Renal cortical epithelial cell (primary cell): ENCODE results near the gene RASSF3. TPM values are rescaled to one million over a fixed set of nuclear protein-coding genes. Genes with fewer than 3 reads are reported as not detected.
A peak's percentile ranks its signal among the peaks of the same experiment; 100 is the strongest.
"Not testable (repeated sequence)": the region's sequence is repeated elsewhere in the genome, so short reads cannot be mapped to it uniquely, and the experiment has no call there.

Experiments used
- DNase-seq: peaks from one replicate; pipeline ENCODE4 v3.0.0-alpha.2; 2011; ENCODE audit warnings: low read depth
- total RNA-seq: library from RNA; depleted of rRNA; stranded (reverse); fragments of >200 nt; gene quantifications from 2 replicates; pipeline ENCODE4 v1.2.3, GENCODE V29; 2014

RASSF3 gene
- total RNA-seq, 1 donor from 2014 or later = 16.0 TPM

- DNase-seq = no peak
Observed at GRCh38 chr12:64595863-64596793, 14.2 kb upstream of the RASSF3 start.

DNA sequence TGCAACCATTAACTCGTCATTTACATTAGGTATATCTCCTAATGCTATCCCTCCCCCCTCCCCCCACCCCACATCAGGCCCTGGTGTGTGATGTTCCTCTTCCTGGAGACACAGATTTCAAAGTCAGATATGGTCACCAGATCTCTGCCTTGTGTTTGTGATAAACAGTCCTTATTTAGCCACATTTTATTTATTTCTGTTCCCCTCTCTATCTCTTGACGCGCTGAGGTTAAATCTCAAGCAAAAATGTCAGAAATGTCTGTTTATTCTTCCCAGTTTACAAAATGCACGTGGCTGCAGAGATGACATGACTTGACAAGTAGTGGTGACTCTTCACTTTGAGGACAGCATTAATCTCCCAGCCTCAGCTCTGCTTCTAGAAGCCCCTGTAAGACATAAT, 11.5 kb upstream of the RASSF3 start:
- DNase-seq = no peak

- no peak for DNase-seq
Observed at GRCh38 chr12:64600164-64600561, 10.1 kb upstream of the RASSF3 start.

- no peak for DNase-seq
Observed at GRCh38 chr12:64603183-64603841, 7.0 kb upstream of the RASSF3 start.

GRCh38 chr12:64608901-64609535, 1.3 kb upstream of the RASSF3 start:
- DNase-seq = peak; percentile 71

DNA sequence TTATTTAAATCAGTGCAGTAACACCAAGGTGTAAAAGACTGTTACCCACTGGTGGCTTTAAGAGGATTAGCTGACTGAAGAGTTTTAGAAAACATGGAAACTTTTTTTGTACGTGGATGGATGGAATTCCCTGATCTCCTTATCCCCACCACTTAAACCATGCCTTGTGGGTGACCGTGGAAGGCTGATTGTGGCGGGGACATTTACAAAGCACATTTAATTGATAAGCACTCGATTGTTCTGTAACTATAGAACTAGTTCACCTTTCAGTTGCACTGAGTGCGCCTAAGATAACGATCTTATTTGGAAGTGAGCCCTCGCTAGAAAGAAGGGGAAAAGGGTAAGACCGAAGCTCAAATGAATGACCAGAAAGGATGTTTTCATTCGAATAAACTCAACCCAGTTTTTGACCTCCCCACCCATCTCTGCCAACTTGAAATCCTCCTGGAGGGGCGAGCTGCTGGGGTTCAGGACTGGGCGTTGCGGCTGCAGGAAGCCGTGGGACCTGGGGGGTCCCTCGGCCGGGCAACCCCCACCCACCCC, 688 bp upstream of the RASSF3 start:
- peak; percentile 49 for DNase-seq

GRCh38 chr12:64610660-64611340, 505 bp downstream of the RASSF3 start:
- DNase-seq = no peak

- no peak for DNase-seq
Observed at GRCh38 chr12:64611341-64612284, 1.3 kb downstream of the RASSF3 start.

DNA sequence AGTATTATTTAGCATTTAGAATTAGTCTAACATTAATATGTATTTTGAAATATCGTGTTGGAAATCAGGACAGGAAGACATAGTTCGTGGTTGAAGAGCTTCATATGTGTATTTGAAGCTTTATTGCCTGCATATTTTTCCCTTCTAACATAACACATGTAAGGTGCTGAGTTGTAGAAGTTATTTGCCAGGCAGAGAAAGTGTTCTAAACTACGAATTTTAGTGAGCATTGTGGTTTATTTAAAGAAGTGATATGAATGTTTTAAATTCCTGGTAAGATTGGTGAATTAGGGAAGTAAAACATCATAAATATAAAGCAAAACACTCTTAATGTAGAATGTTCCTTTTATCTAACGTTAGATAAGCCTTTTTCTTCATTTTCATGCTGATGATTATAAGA, 2.5 kb downstream of the RASSF3 start:
- no peak for DNase-seq

GRCh38 chr12:64613775-64614398, 3.6 kb downstream of the RASSF3 start:
- DNase-seq = not testable (repeated sequence)

DNA sequence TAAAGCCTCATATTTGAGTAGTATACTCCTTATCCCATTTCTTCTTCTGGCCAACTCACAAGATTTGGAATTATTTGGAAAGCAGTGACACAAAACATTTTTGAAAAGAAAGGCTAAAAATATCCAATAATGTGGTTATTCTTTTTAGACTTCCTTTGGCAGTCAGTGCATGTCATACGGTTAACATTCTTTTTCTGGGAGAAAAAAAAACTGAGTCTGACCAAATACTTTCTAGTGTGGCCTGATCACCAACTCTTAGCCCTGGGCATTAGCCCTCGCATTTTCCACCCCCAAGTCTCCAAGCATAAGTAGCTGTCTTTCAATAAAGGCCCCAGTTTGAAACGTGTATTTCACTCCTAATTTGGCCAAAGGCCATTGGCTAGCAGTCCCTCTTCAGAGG, 5.9 kb downstream of the RASSF3 start:
- no peak for DNase-seq

DNA sequence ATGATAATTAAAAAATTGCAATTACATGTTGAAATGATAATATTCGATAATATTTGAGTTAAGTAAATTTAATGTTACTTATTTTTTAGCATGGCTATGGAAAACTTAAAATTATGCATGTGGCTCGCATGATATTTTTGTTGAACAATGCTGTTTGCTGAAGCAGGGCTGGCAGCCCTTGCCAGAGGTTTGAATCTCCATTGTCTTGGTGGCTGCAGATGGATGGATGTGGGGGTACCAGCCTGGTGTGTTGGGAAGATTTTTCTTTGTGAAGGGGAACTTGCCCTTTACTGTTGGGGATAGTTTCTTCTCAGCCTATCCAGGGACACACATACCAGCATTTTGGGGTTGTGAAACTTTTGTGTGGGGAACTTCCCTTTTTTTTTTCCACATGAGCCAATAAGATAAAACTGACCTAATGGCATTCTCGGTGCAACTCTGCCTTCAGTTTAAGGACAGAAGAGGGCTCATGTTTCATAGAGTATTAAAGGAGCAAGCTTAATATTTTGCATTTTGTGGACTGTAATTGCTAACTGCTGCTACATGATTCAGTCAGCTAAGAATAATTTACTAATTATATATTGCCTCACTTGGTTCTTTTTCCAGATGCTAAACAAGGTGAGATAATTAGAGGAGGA, 8.8 kb downstream of the RASSF3 start:
- peak; percentile 43 for DNase-seq

DNA sequence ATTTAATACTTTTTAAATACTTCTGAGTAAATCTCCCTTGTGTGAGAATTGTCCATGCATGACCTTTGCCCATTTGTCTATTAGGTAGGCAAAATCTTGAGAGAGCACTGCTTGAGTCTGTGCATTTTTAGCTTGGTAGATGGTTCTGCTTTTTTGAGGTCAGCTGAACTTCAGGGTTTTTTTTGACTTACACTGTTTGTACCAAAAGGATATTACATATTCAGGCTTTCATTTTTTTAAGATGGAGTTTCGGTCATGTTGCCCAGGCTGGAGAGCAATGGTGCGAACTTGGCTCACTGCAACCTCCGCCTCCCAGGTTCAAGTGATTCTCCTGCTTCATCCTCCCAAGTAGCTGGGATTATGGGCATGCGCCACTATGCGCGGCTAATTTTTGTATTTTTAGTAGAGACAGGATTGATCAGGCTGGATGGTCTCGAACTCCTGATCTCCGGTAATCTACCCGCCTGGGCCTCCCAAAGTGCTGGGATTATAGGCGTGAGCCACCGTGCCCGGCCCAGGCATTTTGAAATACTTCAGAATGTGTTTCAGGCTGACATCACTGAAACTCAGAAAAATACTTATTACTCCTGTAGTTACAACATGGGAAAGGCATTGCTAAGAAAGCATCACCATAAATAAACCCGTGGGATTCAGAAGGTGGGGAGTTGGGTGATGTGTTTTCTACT, 11.1 kb downstream of the RASSF3 start:
- no peak for DNase-seq

DNA sequence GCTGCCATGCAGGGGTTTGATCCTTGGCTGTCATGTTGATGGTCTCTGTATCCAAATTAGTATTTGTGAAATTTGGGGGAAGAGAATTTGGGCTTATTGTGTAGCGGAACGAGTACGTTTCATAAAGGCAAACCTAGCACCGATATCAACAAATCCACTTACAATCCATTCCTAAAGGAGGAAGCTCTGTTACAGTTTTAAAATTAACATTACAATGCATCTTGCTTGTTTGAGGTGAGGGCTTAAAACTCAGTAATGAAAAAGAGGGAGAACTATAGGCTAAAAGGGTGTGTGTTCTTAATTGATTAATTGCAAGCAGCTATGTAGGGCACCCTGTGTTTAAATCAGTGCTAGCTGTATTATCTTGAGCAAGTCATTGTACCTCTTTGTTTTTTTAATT, 13.7 kb downstream of the RASSF3 start:
- DNase-seq = no peak

DNA sequence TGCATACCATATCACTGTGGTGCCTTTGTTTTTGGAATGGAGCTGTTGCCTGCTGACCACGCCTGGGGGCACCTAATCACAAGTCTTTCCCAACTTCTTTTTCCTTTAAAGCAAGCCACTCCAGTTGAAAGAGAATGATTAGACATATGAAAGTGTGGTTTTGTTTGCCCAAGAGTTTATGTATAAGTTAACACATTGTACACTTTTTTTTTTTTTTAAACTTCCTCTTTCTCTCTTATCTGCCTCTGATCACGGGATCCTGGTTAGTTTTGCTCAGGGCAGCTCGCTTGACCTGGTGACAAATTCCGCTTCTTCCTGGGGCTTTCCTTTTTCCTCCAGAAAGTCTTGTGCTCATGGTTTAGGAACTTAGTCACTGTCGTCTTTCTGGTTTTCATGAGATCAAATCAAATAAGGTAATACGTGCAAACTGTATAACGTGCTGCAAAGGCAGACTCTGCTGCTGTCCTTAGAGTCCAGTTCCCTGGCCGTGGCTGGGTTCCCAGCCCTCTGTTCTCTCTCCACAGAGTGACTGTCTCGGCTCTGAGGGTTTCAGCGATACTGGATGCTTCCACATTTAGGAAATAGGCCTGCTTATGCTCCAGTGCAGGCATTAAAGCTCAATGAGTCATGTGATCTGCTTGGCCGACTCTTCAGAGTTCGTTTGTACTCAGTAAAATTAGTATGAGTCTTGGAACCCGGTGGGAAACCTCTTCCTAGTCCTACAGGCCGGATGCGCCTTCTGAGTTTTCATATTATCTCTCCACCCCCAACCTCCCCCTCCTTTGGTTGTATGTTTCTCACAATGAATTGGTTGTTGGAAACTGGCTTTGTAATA, 15.2 kb downstream of the RASSF3 start:
- peak; percentile 92 for DNase-seq

- DNase-seq = not testable (repeated sequence)
Observed at GRCh38 chr12:64626588-64626987, 16.3 kb downstream of the RASSF3 start.

DNA sequence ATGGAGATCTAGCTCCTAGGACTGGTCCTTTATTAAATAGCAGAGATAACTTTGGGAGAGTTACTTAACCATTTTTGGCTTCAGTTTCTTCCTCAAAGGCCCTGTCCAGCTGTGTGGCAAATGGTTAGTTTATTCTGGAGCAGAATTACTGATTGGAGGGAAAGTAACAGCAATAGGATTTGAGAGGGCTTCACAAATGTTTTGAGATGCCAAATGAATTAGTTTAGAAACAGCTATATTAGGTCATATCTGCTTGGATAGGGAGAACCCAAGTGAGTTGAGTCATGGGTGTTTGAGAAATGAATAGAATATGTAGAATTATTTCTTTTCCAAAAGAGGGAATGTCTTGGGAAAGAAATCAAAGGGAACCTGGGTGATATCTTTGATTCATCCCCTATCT, 17.5 kb downstream of the RASSF3 start:
- peak; percentile 33 for DNase-seq

GRCh38 chr12:64631197-64631596, 20.9 kb downstream of the RASSF3 start:
- no peak for DNase-seq
